HG02981 (cell line): ENCODE results near the gene ENOX2.

Experiments used
- ATAC-seq: cut with Tn5 transposase; IDR thresholded peaks from one replicate; pipeline ENCODE4 v1.9.1; 2021; ENCODE audit warnings: mild to moderate bottlenecking, moderate library complexity; ENCODE audit not compliant: unreplicated experiment

ENOX2 gene

DNA sequence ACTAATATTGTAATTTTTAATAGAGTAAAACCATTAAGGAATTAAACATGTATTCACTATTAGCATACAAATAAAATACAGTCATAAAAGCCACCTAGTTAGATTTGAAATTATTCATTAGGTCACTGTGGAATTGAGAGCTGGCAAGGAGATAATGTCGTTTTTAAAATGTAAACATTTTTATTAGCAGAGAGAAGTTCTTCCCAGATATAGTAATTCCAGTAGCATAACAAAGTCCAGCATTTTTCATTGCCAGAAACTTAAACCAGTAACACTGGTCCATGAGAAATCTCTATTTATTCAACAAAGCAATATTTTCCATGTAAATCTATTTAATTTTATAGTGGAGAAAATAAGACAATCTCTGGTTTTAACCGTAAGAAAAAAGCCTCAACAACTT lies 17.5 kb downstream of the ENOX2 start:
- ATAC-seq = no peak

DNA sequence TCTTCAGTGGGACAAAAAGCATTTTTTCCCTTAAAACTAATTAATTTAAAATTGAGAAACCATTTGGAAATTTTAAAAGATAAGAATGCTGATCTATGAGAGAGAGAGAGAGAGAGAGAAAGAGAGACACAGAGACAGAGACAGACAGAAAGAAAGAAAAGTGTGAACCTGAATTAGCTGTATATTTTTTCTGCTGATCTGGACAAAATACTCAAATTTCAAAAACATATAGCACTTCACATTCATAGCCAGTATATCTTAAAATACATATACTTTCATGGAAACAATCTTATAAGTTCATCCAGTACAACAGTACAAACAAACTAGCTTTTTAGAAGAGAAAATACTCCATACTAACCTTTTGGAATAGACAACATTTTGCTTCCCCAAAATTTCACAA lies 18.4 kb downstream of the ENOX2 start:
- no peak for ATAC-seq

GRCh38 chrX:130879869-130880268 lies 23.1 kb downstream of the ENOX2 start:
- no peak for ATAC-seq

DNA sequence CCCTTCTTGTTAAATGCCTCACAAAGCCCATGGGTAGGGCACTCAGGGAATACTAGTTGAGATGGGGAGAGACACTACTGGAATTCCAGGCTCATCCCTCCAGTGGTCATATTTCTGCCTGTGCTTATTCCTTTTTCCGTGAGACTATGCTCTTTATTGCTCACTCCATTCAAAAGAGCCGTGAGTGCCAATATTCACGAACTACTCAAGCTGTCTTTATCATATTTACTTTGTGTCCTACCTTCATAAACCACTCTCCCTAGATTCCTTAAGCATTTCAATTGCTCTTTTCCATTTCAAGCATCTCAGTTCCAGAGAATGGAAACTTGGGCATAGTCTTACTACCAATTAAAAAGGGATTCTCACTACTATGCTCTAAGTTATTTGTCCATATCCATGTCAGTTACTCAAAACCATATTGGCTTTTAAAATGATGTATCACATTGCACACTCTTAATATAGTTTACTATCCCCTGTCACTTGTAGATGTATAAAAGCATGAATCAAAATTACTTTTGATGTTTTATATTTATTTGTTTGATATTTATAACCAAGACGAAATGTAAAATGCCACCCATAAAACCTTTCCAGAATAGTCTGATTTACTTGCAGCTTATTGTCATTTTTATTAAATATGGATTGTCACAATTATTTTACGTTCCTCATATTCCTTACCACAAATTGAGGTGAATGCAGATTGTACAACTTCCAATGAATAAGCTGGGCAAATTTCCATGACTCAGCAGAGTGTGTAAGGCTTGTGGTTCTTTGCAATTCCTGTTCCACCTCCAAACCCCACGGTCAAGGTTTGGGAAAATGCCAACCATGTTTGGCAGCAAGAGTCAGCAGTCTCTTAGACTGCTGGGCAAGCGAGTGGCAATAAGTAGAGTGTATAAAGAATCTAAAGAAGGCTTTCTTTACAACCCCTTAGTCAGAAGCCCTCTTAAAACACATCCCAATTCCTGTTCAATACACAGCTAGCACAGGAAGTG lies 24.4 kb downstream of the ENOX2 start:
- no peak for ATAC-seq

GRCh38 chrX:130877892-130878341 lies 25.1 kb downstream of the ENOX2 start:
- no peak for ATAC-seq

DNA sequence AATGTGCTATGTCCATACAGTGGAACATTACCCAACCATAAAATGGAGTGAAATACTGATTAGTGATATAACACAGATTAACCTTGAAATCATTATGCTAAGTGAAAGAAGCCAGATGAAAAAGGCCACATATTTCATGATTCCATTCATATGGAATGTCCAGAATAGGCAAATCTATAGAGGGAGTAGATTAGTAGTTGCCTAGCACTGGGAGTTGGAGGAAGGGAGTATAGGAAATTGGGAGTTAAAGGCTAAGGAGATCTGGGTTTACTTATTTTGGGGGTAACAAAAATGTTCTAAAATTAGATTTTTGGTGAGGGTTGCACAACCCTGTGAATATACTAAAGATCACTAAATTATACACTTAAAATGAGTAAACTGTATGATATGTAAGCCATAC lies 26.8 kb downstream of the ENOX2 start:
- no peak for ATAC-seq

DNA sequence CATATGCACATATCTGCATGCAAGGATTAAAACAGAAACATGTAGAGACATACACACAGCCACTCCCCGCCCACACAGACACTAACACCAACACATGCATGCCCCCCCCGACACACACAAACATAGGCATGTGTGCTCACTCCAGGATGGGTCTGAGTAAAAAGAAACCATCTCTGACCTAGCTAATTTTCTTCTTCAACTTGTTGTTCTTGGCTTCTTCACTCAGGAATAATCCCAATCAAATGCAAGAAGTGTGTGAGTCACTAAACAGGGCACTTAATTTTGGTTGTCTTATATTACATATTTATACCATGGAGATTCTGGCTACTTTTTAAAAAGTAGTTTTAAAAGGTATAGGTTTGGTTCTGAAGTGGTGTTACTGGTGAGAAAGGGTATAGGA lies 28.3 kb downstream of the ENOX2 start:
- no peak for ATAC-seq

GRCh38 chrX:130869239-130869638 lies 33.8 kb downstream of the ENOX2 start:
- no peak for ATAC-seq

DNA sequence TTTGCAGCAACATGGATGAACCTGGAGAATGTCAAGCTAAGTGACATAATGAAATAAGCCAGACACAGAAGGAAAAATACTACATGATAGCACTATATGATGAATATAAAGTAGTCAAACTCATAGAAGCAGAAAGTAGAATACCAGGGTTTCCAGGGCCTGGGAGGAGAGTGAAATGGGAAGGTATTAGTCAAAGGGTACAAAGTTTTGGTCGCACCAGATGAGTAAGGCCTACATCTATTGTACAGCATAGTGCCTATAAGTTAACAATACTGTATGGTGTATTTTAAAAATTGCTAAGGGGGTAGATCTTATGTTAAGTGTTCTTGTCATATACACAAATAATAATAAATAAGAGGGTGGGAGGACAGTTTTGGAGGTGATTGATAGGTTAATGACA lies 41.5 kb downstream of the ENOX2 start:
- no peak for ATAC-seq

DNA sequence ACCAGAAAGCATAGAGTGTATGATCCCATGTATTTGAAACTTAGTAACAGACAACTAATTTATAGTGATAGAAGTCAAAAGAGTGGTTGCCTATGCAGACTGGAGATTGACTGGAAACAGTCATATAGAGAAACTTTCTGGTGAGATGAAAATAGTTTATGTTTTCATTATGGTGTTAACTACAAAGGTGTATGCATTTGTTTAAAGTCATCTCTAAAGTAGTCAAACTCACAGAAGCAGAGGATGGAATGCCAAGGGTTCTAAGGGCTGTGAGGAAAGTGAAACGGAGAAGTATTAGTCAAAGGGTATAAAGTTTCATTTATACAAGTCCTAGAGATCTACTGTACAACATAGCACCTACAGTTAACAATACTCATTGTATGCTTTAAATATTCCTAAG lies 45.8 kb downstream of the ENOX2 start:
- peak; percentile 99 for ATAC-seq

- no peak for ATAC-seq
Observed at GRCh38 chrX:130851569-130851968, 51.4 kb downstream of the ENOX2 start.

DNA sequence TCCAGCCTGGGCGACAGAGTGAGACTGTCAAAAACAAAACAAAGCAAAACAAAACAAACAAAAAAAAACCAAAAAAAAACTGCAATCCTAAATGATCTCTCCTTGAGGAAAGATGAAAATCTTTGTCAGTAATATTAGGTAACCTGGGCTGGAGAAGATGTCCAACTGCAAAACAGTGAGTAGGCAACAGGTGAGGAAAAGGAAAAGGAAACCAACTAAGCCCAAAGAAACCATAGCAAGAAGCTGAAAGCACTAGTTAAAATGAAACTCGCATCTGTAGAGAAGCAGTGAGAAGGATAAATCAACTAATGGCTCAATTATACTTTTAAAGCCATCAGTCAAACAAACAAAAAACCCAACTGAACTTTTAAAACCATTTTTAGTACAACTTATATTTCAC lies 54.2 kb downstream of the ENOX2 start:
- peak; percentile 80 for ATAC-seq

- ATAC-seq = no peak
Observed at GRCh38 chrX:130846746-130847145, 56.3 kb downstream of the ENOX2 start.

DNA sequence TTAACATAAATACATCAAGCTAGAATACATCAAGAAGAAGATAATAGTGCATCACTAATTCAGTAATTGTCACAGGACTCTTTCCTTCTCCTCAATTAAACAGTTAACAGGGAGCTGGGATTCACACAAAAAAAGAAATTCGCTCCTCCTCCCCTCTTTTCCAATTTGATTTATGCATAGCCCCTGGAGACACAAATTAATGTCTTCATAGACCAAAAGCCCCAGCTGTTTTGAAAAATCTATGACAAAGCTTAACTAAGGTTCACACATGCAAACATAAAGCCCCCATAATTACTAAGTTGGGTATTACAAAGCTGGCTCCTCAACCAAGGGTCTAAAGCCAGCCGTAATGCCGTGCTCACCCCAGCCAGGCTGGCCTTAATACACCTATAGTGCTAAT lies 61.2 kb downstream of the ENOX2 start:
- no peak for ATAC-seq

DNA sequence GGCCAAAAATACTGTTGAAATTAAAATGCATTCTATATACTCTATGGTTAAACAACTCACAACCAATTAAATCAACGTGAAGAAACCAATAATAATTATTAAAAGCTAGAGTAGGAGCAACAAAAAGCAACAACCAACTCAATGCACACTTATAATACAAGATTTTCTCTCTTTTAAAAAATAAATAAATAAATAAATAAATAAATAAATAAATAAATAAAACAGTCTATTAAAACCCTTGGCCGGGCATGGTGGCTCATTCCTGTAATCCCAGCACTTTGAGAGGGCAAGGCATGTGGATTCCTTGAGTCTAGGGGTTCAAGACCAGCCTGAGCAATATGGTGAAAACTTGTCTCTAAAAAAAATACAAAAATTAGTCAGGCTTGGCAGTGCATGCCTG lies 62.7 kb downstream of the ENOX2 start:
- ATAC-seq = no peak

DNA sequence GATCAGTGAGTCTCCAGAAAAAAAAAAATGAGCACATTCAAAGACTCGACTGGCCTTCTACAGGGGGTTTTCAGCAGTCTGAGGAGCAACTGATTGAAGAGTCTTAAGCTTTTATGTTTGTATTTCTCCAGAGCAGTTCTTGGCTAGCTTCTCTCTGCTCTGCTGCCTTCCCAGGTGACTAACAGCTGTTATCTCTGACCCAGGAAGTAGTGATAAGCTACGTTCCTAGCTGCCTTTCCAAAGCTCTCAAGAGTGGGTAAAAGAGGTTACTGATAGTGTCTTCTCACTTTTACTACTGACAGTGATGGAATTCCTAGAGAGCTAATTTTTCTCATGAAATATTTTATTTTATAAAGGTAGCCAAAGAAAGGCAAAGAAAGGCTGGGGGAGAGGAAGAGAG lies 66.6 kb downstream of the ENOX2 start:
- ATAC-seq = no peak

- ATAC-seq = no peak
Observed at GRCh38 chrX:130834830-130835229, 68.2 kb downstream of the ENOX2 start.

DNA sequence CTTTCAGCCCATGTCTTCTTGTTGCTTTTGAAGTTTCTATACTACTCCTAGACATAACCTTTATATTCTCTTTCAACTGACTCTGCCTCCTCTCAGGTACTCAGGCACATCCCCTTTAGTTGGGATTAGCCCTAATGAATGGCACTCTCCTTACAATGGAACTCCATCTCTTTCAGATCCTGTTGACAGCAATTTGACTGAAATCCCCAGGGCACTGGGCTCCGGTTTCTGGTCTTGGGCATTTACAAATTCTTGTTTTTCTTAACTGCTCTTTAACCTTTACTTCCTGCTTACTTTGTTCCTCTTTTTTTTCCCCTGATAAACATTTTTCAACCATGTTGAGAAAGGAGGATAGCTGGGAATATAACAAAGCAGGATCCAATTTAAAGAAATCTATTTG lies 68.9 kb downstream of the ENOX2 start:
- ATAC-seq = no peak

GRCh38 chrX:130831347-130831722 lies 71.7 kb downstream of the ENOX2 start:
- ATAC-seq = no peak

- ATAC-seq = no peak
Observed at GRCh38 chrX:130830599-130831346, 72.2 kb downstream of the ENOX2 start.

- ATAC-seq = no peak
Observed at GRCh38 chrX:130829526-130830515, 73.2 kb downstream of the ENOX2 start.
